Stimulated activated naive CD8-positive, alpha-beta T cell treated with anti-CD3 and anti-CD28 coated beads, Interleukin-15, Interleukin-2, amounts not matched to agents 100 U/mL and 50 U/mL, for 24 hours (primary cell): ENCODE results near the gene ILRUN.
"Not testable (repeated sequence)": the region's sequence is repeated elsewhere in the genome, so short reads cannot be mapped to it uniquely, and the experiment has no call there.

Experiments used
- ATAC-seq: fragments of 150-1000 bp; cut with Tn5 transposase; one replicate; pipeline ENCODE4 v1.10.0; 2021
- DNase-seq: peaks from one replicate; pipeline ENCODE4 v3.0.0; 2021

The ILRUN gene

GRCh38 chr6:34697544-34697836 lies 923 bp upstream of the ILRUN start:
- no peak for ATAC-seq
- DNase-seq, result no peak

- ATAC-seq, result peak; percentile 56
Measured at GRCh38 chr6:34696189-34696738, 303 bp downstream of the ILRUN start.

GRCh38 chr6:34695729-34696188 lies 808 bp downstream of the ILRUN start:
- ATAC-seq, result no peak

More at GRCh38 chr6:34696189-34696738, 303 bp downstream of the ILRUN start:
- DNase-seq, result no peak

GRCh38 chr6:34692280-34692679 lies 4.3 kb downstream of the ILRUN start:
- no peak for DNase-seq
- ATAC-seq, result no peak

More at GRCh38 chr6:34695729-34696188, 808 bp downstream of the ILRUN start:
- no peak for DNase-seq

GRCh38 chr6:34689742-34690141 lies 6.8 kb downstream of the ILRUN start:
- ATAC-seq (no peak), DNase-seq (no peak)

GRCh38 chr6:34688956-34689355 lies 7.6 kb downstream of the ILRUN start:
- DNase-seq (no peak), ATAC-seq (no peak)

- ATAC-seq (no peak), DNase-seq (no peak)
Measured at GRCh38 chr6:34684919-34685318, 11.6 kb downstream of the ILRUN start.

GRCh38 chr6:34684364-34684763 lies 12.2 kb downstream of the ILRUN start:
- DNase-seq, result no peak
- no peak for ATAC-seq

GRCh38 chr6:34680802-34681515 lies 15.6 kb downstream of the ILRUN start:
- ATAC-seq (peak; percentile 40), DNase-seq (no peak)

- not testable (repeated sequence) for ATAC-seq, DNase-seq
Measured at GRCh38 chr6:34680313-34680712, 16.3 kb downstream of the ILRUN start.

GRCh38 chr6:34679552-34680253 lies 16.9 kb downstream of the ILRUN start:
- no peak for DNase-seq
- ATAC-seq, result no peak

GRCh38 chr6:34676140-34676539 lies 20.4 kb downstream of the ILRUN start:
- ATAC-seq (no peak), DNase-seq (no peak)

- DNase-seq, ATAC-seq: not testable (repeated sequence)
Measured at GRCh38 chr6:34674930-34675329, 21.6 kb downstream of the ILRUN start.

- DNase-seq (no peak), ATAC-seq (no peak)
Measured at GRCh38 chr6:34674268-34674639, 22.3 kb downstream of the ILRUN start.

GRCh38 chr6:34673064-34673463 lies 23.5 kb downstream of the ILRUN start:
- DNase-seq, result no peak
- ATAC-seq, result no peak

- ATAC-seq (no peak), DNase-seq (no peak)
Measured at GRCh38 chr6:34672657-34673043, 23.9 kb downstream of the ILRUN start.

GRCh38 chr6:34671801-34672656 lies 24.5 kb downstream of the ILRUN start:
- ATAC-seq (peak; percentile 100), DNase-seq (peak; percentile 72)

- ATAC-seq, result no peak
- DNase-seq, result no peak
Measured at GRCh38 chr6:34671367-34671766, 25.2 kb downstream of the ILRUN start.

GRCh38 chr6:34668799-34669198 lies 27.8 kb downstream of the ILRUN start:
- not testable (repeated sequence) for ATAC-seq, DNase-seq

GRCh38 chr6:34667481-34668238 lies 28.9 kb downstream of the ILRUN start:
- ATAC-seq, result no peak

GRCh38 chr6:34665019-34665418 lies 31.5 kb downstream of the ILRUN start:
- no peak for DNase-seq

More at GRCh38 chr6:34667481-34668238, 28.9 kb downstream of the ILRUN start:
- no peak for DNase-seq

More at GRCh38 chr6:34665019-34665418, 31.5 kb downstream of the ILRUN start:
- no peak for ATAC-seq
